Trophoblast cell (in vitro differentiated cells and primary cell): Measurements from ENCODE around the gene TBXAS1.

Experiments used
- DNase-seq, 2 donors: peaks; one replicate each; pipeline ENCODE4 v3.0.0-alpha.2; 2016
- H2AFZ ChIP-seq: 2 replicates; pipeline ENCODE4 v1.6.1; 2013; ENCODE audit warnings: low read length, moderate library complexity, mild to moderate bottlenecking; ENCODE audit not compliant: insufficient read depth, poor library complexity
- H2AK5ac ChIP-seq: 2 replicates; pipeline ENCODE4 v1.6.1; 2013; ENCODE audit warnings: mild to moderate bottlenecking, low read length
- H2BK120ac ChIP-seq: 2 replicates; pipeline ENCODE4 v1.6.1; 2013; ENCODE audit warnings: low read length, mild to moderate bottlenecking, moderate library complexity; ENCODE audit not compliant: insufficient read depth, poor library complexity
- H2BK12ac ChIP-seq: 2 replicates; pipeline ENCODE4 v1.6.1; 2013; ENCODE audit warnings: mild to moderate bottlenecking, low read length, moderate library complexity
- H2BK5ac ChIP-seq: 2 replicates; pipeline ENCODE4 v1.6.1; 2013; ENCODE audit warnings: low read length, low read depth, moderate library complexity, mild to moderate bottlenecking; ENCODE audit not compliant: poor library complexity
- H3K14ac ChIP-seq: 2 replicates; pipeline ENCODE4 v1.6.1; 2013; ENCODE audit warnings: mild to moderate bottlenecking, low read length
- H3K18ac ChIP-seq: 2 replicates; pipeline ENCODE4 v1.6.1; 2013; ENCODE audit warnings: mild to moderate bottlenecking, low read length
- H3K23ac ChIP-seq: 2 replicates; pipeline ENCODE4 v1.6.1; 2013; ENCODE audit warnings: low read length
- H3K27ac ChIP-seq: 2 replicates; pipeline ENCODE4 v1.5.1; 2013; ENCODE audit warnings: low read depth, mild to moderate bottlenecking, inconsistent platforms, low read length, moderate library complexity
- H3K27me3 ChIP-seq: 2 replicates; pipeline ENCODE4 v1.6.1; 2013; ENCODE audit warnings: inconsistent platforms, mild to moderate bottlenecking, low read length, moderate library complexity; ENCODE audit not compliant: insufficient read depth
- H3K36me3 ChIP-seq, 2 experiments: 1 replicate in 1 of 2; 2 replicates in 1 of 2; pipeline ENCODE4 v1.6.1; 2013; ENCODE audit warnings: low read length in 2 of 2, mild to moderate bottlenecking in 2 of 2, moderate library complexity in 1 of 2; ENCODE audit not compliant: insufficient read depth in 2 of 2, control insufficient read depth in 1 of 2
- H3K4ac ChIP-seq: 2 replicates; pipeline ENCODE4 v1.6.1; 2013; ENCODE audit warnings: low read depth, mild to moderate bottlenecking, low read length, moderate library complexity
- H3K4me1 ChIP-seq, 2 experiments: 1 replicate in 1 of 2; 2 replicates in 1 of 2; pipeline ENCODE4 v1.6.1; 2013; ENCODE audit warnings: low read length in 2 of 2, mild to moderate bottlenecking in 2 of 2, moderate library complexity in 1 of 2; ENCODE audit not compliant: insufficient read depth in 2 of 2, control insufficient read depth in 1 of 2
- H3K4me2 ChIP-seq: 2 replicates; pipeline ENCODE4 v1.6.1; 2013; ENCODE audit warnings: inconsistent platforms, mild to moderate bottlenecking, low read length, moderate library complexity
- H3K4me3 ChIP-seq: 2 replicates; pipeline ENCODE4 v1.5.1; 2013; ENCODE audit warnings: mild to moderate bottlenecking, low read depth, low read length, inconsistent platforms
- H3K79me1 ChIP-seq: one replicate; pipeline ENCODE4 v1.6.1; 2013; ENCODE audit warnings: low read length
- H3K79me2 ChIP-seq: 2 replicates; pipeline ENCODE4 v1.6.1; 2013; ENCODE audit warnings: low read length, mild to moderate bottlenecking; ENCODE audit not compliant: control insufficient read depth, insufficient read depth, poor library complexity
- H3K9ac ChIP-seq: 2 replicates; pipeline ENCODE4 v1.6.1; 2013; ENCODE audit warnings: mild to moderate bottlenecking, low read length
- H3K9me3 ChIP-seq: 2 replicates; pipeline ENCODE4 v1.6.1; 2013; ENCODE audit warnings: low read depth, mild to moderate bottlenecking, control low read depth, inconsistent platforms, low read length; ENCODE audit not compliant: insufficient read depth
- H4K12ac ChIP-seq: 2 replicates; pipeline ENCODE4 v1.6.1; 2013; ENCODE audit warnings: low read depth, mild to moderate bottlenecking, low read length, moderate library complexity
- H4K8ac ChIP-seq: 2 replicates; pipeline ENCODE4 v1.6.1; 2013; ENCODE audit warnings: low read depth, mild to moderate bottlenecking, low read length, moderate library complexity
- H4K91ac ChIP-seq: one replicate; pipeline ENCODE4 v1.6.1; 2013; ENCODE audit warnings: low read depth, mild to moderate bottlenecking, low read length, moderate library complexity
- WGBS: extraction: QIAGEN DNeasy Blood & Tissue Kit; methylation state at CpG from one replicate; pipeline ENCODE4 v1.1.7; 2013; ENCODE audit warnings: missing lambda C conversion rate; ENCODE audit not compliant: insufficient read length, insufficient coverage; ENCODE audit errors: extremely low coverage; 5-methylcytosine and 5-hydroxymethylcytosine counted together

TBXAS1 gene

DNA sequence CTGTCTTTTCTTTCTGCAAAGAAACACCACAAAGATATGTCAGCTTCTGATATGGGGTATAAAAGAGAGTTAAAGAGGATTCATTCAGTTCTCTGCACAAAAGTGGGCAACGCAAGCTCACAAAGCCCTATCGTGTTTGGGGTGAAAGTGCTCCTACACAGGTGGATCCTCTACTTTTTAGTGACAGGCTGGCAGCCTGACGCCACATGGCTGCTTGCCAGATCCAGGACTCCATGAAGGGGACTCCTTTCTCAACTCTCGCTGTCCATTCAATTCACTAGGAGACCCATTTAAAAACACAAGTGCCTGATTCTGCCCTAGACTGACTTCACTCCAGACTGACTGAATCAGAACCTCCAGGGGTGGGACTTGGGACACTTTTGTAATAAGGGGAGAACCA is 225.7 kb downstream of the TBXAS1 start:
- H3K9me3 ChIP-seq: no peaks in the 10 kb centered on the region
- no CpG with 5 or more reads among the region's 4 CpGs for WGBS
- no peaks in the 10 kb centered on the region for H3K79me1 ChIP-seq
- no peak overlapping the region for H3K4ac ChIP-seq
- H3K36me3 ChIP-seq: no peaks in the 10 kb centered on the region
- H3K4me2 ChIP-seq: no peak overlapping the region
- no peaks in the 10 kb centered on the region for H3K79me2 ChIP-seq
- H2AK5ac ChIP-seq: no peak overlapping the region
- H2BK120ac ChIP-seq: no peak overlapping the region
- no peak overlapping the region for H3K27ac ChIP-seq
- no peak for DNase-seq
- H3K4me1 ChIP-seq: no peaks in the 10 kb centered on the region
- H4K12ac ChIP-seq: no peak overlapping the region
- H3K27me3 ChIP-seq: no peaks in the 10 kb centered on the region
- no peak overlapping the region for H3K9ac ChIP-seq
- no peak overlapping the region for H4K8ac ChIP-seq
- no peak overlapping the region for H3K4me3 ChIP-seq
- no peak overlapping the region for H3K18ac ChIP-seq
- H2BK12ac ChIP-seq: no peak overlapping the region
- no peak overlapping the region for H4K91ac ChIP-seq
- H2BK5ac ChIP-seq: no peak overlapping the region
- no peak overlapping the region for H2AFZ ChIP-seq
- no peak overlapping the region for H3K23ac ChIP-seq
- H3K14ac ChIP-seq: no peak overlapping the region

GRCh38 chr7:140055833-140056232 is 226.8 kb downstream of the TBXAS1 start:
- Histone ChIP-seq H4K8ac (no peak overlapping the region), H3K79me1 (no peaks in the 10 kb centered on the region), H2AFZ (no peak overlapping the region), H2BK120ac (no peak overlapping the region), H3K4ac (no peak overlapping the region), H3K9ac (no peak overlapping the region), H2AK5ac (no peak overlapping the region), H3K4me2 (no peak overlapping the region), H2BK12ac (no peak overlapping the region), H3K27me3 (no peaks in the 10 kb centered on the region), H2BK5ac (no peak overlapping the region), H3K14ac (no peak overlapping the region), H3K27ac (no peak overlapping the region), H3K36me3 (no peaks in the 10 kb centered on the region), H3K23ac (no peak overlapping the region), H3K18ac (no peak overlapping the region), H4K91ac (no peak overlapping the region), H3K9me3 (no peaks in the 10 kb centered on the region), H3K4me1 (no peaks in the 10 kb centered on the region), H3K79me2 (no peaks in the 10 kb centered on the region), H4K12ac (no peak overlapping the region), H3K4me3 (no peak overlapping the region)
- WGBS: no CpG with 5 or more reads among the region's 2 CpGs
- DNase-seq: no peak

DNA sequence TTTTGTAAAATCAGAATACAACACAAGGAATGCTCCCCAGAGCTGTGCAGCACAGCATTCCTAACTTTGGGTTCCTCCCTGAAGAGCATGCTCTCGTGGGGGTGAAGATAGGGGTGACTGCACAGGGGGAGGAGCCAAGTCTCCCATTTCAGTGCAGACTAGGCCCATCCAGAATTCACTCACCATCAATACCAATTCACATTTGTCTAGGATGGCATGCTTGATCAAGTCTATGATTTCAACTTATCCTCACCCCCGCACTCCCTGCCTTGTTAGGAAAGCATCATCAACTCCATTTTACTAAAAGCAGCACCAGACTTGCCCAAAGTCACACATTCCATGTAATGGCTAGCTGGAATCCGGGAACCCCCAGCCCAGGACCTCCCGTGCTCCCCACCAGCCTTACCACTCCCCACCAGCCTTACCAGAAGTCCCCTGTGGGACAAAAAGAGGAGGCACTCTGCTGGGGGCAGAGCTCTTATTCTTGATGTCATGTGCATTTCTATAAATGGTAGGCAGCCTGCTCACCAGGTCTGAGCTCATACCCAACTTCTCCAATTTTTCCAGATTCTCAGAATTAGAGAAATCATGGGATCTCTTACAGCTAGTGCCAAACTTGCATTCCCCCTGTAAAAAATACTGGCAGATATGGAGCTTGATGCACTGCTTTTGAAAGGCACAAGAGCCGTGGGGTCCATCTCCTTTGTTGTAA is 227.5 kb downstream of the TBXAS1 start:
- Histone ChIP-seq H2AK5ac (no peak overlapping the region), H3K4me3 (no peak overlapping the region), H2BK5ac (no peak overlapping the region), H3K4ac (no peak overlapping the region), H3K4me2 (no peak overlapping the region), H2AFZ (no peak overlapping the region), H3K14ac (no peak overlapping the region), H3K4me1 (no peaks in the 10 kb centered on the region), H3K23ac (no peak overlapping the region), H3K9ac (no peak overlapping the region), H4K91ac (no peak overlapping the region), H3K79me1 (no peaks in the 10 kb centered on the region), H2BK12ac (no peak overlapping the region), H3K79me2 (no peaks in the 10 kb centered on the region), H3K9me3 (no peaks in the 10 kb centered on the region), H4K8ac (no peak overlapping the region), H3K27ac (no peak overlapping the region), H3K27me3 (no peaks in the 10 kb centered on the region), H3K18ac (no peak overlapping the region), H2BK120ac (no peak overlapping the region), H3K36me3 (no peaks in the 10 kb centered on the region), H4K12ac (no peak overlapping the region)
- no CpG with 5 or more reads among the region's 5 CpGs for WGBS
- no peak for DNase-seq

DNA sequence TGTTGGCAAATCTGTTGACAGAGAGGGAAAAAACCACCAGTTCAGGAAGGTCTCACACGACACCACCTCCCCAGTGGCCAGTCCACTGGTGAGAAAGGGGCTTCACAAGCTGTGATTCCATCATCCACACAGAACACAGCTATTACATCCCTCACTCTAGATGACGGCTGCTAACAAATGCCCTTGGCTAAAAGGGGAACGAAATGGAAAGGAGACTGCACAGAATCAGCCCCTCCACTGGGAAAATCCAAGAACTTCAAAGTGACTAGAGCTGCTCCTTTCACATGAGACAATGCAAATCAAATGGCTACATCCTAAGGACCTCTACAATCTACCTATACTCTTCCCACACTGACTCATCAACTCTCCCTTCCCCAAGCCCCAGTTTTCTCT is 228.1 kb downstream of the TBXAS1 start:
- Histone ChIP-seq H3K23ac (no peak overlapping the region), H3K27me3 (peaks cover 3% of the 10 kb centered on the region), H3K4ac (no peak overlapping the region), H4K12ac (no peak overlapping the region), H3K14ac (no peak overlapping the region), H3K9me3 (no peaks in the 10 kb centered on the region), H2BK120ac (no peak overlapping the region), H3K4me2 (no peak overlapping the region), H3K4me3 (no peak overlapping the region), H3K79me1 (no peaks in the 10 kb centered on the region), H3K79me2 (no peaks in the 10 kb centered on the region), H2AFZ (no peak overlapping the region), H4K8ac (no peak overlapping the region), H2BK12ac (no peak overlapping the region), H4K91ac (no peak overlapping the region), H3K9ac (no peak overlapping the region), H3K18ac (no peak overlapping the region), H2BK5ac (no peak overlapping the region), H3K4me1 (peaks cover under 1% of the 10 kb centered on the region in 2 experiments), H3K27ac (no peak overlapping the region), H2AK5ac (no peak overlapping the region), H3K36me3 (no peaks in the 10 kb centered on the region)
- no CpG with 5 or more reads among the region's 3 CpGs for WGBS
- DNase-seq: no peak
